ENCODE results near the gene RASL10A. TPM values are rescaled to one million over a fixed set of nuclear protein-coding genes. Genes with fewer than 3 reads are reported as not detected.

RASL10A gene
- total and polyA plus RNA-seq, 9 of the 15 experiments (the other 6 are each of a cell fraction or from before 2014, with no cell fraction given): 0.17 to 1.2 (median 0.45) TPM; not detected in 3

GRCh38 chr22:29268511-29269229 is 46.8 kb downstream of the RASL10A start (continued):
- peak; percentile 81 for TF ChIP-seq MGA (IDR thresholded peaks at IDR 0.05)
- TF ChIP-seq CTCFL (IDR thresholded peaks at IDR 0.05; ENCODE audit: borderline replicate concordance, insufficient read depth, low read depth, low read length, poor library complexity, severe bottlenecking): peak; percentile 2
- TF ChIP-seq, protein P1, sequence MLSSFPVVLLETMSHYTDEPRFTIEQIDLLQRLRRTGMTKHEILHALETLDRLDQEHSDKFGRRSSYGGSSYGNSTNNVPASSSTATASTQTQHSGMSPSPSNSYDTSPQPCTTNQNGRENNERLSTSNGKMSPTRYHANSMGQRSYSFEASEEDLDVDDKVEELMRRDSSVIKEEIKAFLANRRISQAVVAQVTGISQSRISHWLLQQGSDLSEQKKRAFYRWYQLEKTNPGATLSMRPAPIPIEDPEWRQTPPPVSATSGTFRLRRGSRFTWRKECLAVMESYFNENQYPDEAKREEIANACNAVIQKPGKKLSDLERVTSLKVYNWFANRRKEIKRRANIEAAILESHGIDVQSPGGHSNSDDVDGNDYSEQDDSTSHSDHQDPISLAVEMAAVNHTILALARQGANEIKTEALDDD (IDR thresholded peaks at IDR 0.05): no peak
- TF ChIP-seq XRCC3 (IDR thresholded peaks at IDR 0.05): no peak
- TF ChIP-seq ZNF311 (CRISPR knock-in tag; IDR thresholded peaks at IDR 0.05): 0 out of 2 replicates have a peak, but pooled peaks have one; percentile 51
- TF ChIP-seq, protein P2, sequence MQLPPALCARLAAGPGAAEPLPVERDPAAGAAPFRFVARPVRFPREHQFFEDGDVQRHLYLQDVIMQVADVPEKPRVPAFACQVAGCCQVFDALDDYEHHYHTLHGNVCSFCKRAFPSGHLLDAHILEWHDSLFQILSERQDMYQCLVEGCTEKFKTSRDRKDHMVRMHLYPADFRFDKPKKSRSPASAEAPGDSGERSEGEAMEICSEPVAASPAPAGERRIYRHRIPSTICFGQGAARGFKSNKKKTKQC (CRISPR knock-in tag; IDR thresholded peaks at IDR 0.05): no peak
- peak; percentile 85 for TF ChIP-seq RBFOX2 (IDR thresholded peaks at IDR 0.05; ENCODE audit: low read depth, low read length)
- TF ChIP-seq ZNF76 (CRISPR knock-in tag; IDR thresholded peaks at IDR 0.05; ENCODE audit: borderline replicate concordance): 0 out of 2 replicates have a peak, but pooled peaks have one; percentile 52
- TF ChIP-seq POLR2G (IDR thresholded peaks at IDR 0.05; ENCODE audit: low read depth, low read length): peak; percentile 61
- TF ChIP-seq JUN (IDR thresholded peaks at IDR 0.05; ENCODE audit: borderline replicate concordance, low read depth, low read length): peak; percentile 21; the same call in 1 of the 2 replicates
- 0 out of 2 replicates have a peak, but pooled peaks have one; percentile 4 for TF ChIP-seq JUN (CRISPR knock-in tag; IDR thresholded peaks at IDR 0.05; ENCODE audit: borderline replicate concordance)

All from K562 (cell line).